GM23338 (cell line): ENCODE measurements around the gene HELT.

Experiments used
- CTCF ChIP-seq, 2 experiments: fragments of 200-600 bp in 1 of 2; sonication (generic) in 1 of 2; conservative IDR thresholded peaks; 2 replicates each; pipeline versions ENCODE4 v1.5.1 to v1.6.1; 2016 to 2017; ENCODE audit warnings: antibody characterized with exemption in 2 of 2, low read depth in 2 of 2, mild to moderate bottlenecking in 2 of 2, moderate library complexity in 1 of 2
- EZH2 ChIP-seq: fragments of 200-600 bp; sonication (generic); IDR thresholded peaks from one replicate; pipeline ENCODE4 v1.8.0; 2017; ENCODE audit warnings: antibody characterized with exemption, mild to moderate bottlenecking, low read depth; ENCODE audit not compliant: unreplicated experiment
- POLR2AphosphoS5 ChIP-seq: IDR thresholded peaks from 2 replicates; pipeline ENCODE4 v1.6.1; 2016; ENCODE audit warnings: antibody characterized with exemption, low read depth

- peak; percentile 95 to 96 for TF ChIP-seq CTCF (conservative IDR thresholded peaks at IDR 0.05; ENCODE audit: low read depth in 2 of 2)
- TF ChIP-seq POLR2AphosphoS5, result no peak
- TF ChIP-seq EZH2, result no peak
Measured at GRCh38 chr4:185005219-185005819, 13.0 kb upstream of the HELT start.
